ENCODE results near the gene CNOT2. TPM values are rescaled to one million over a fixed set of nuclear protein-coding genes. Genes with fewer than 3 reads are reported as not detected.

Gene CNOT2
- total and polyA plus RNA-seq, 2 experiments from 2014 or later = 110 to 152 TPM

- H3K4me1 ChIP-seq (ENCODE audit: insufficient read depth) = no peaks in the 10 kb centered on the region
- no peak for DNase-seq (ENCODE audit: low spot score)
- no peak overlapping the region for H3K4me2 ChIP-seq
- Mint-ChIP-seq H3K9me3 (peaks cover 37% of the 10 kb centered on the region), H3K27ac (no peak overlapping the region), H3K4me3 (no peak overlapping the region), H3K36me3 (ENCODE audit: low read depth) (peaks cover 51% of the 10 kb centered on the region), H3K4me1 (peaks cover 8% of the 10 kb centered on the region; the same call in 2 of the 3 replicates), H3K27me3 (ENCODE audit: insufficient read depth, low read depth, poor library complexity) (peaks cover 2% of the 10 kb centered on the region)
- H3F3A ChIP-seq (replicated peaks; ENCODE audit: low read depth) = no peaks in the 10 kb centered on the region
- H3K9me2 ChIP-seq (ENCODE audit: insufficient read depth) = no peaks in the 10 kb centered on the region
- H3K27ac ChIP-seq (ENCODE audit: low read depth) = no peak overlapping the region
- peaks cover 99% of the 10 kb centered on the region for H3K79me2 ChIP-seq (replicated peaks; ENCODE audit: insufficient read depth)
- TF ChIP-seq CREB1 (CRISPR knock-in tag; IDR thresholded peaks at IDR 0.05; ENCODE audit: low read depth) = no peak
- TF ChIP-seq JUNB (IDR thresholded peaks at IDR 0.05; ENCODE audit: unreplicated experiment) = no peak
- TF ChIP-seq EZH2 (IDR thresholded peaks at IDR 0.05; ENCODE audit: low read depth, unreplicated experiment) = no peak
- no peak for TF ChIP-seq ZNF331 (CRISPR knock-in tag; IDR thresholded peaks at IDR 0.05; ENCODE audit: low read depth)
- TF ChIP-seq, protein P1, sequence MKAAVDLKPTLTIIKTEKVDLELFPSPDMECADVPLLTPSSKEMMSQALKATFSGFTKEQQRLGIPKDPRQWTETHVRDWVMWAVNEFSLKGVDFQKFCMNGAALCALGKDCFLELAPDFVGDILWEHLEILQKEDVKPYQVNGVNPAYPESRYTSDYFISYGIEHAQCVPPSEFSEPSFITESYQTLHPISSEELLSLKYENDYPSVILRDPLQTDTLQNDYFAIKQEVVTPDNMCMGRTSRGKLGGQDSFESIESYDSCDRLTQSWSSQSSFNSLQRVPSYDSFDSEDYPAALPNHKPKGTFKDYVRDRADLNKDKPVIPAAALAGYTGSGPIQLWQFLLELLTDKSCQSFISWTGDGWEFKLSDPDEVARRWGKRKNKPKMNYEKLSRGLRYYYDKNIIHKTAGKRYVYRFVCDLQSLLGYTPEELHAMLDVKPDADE (IDR thresholded peaks at IDR 0.05) = no peak
- H2AFZ ChIP-seq = no peak overlapping the region
- no peaks in the 10 kb centered on the region for H3K27me3 ChIP-seq (ENCODE audit: insufficient read depth)
- no peaks in the 10 kb centered on the region for H4K20me1 ChIP-seq (replicated peaks; ENCODE audit: insufficient read depth)
- ATAC-seq = no peak
- H3K36me3 ChIP-seq (ENCODE audit: insufficient read depth) = peaks cover 7% of the 10 kb centered on the region
- H3K4me3 ChIP-seq = no peak overlapping the region
Measured at GRCh38 chr12:70305794-70306193, 62.6 kb downstream of the CNOT2 start.

GRCh38 chr12:70306676-70307075, 63.4 kb downstream of the CNOT2 start:
- Histone ChIP-seq H3K27ac (ENCODE audit: low read depth) (no peak overlapping the region), H3K4me2 (no peak overlapping the region), H3K27me3 (ENCODE audit: insufficient read depth) (no peaks in the 10 kb centered on the region), H3K4me3 (no peak overlapping the region), H3K4me1 (ENCODE audit: insufficient read depth) (no peaks in the 10 kb centered on the region), H3F3A (replicated peaks; ENCODE audit: low read depth) (no peaks in the 10 kb centered on the region), H3K79me2 (replicated peaks; ENCODE audit: insufficient read depth) (peaks cover 97% of the 10 kb centered on the region), H2AFZ (no peak overlapping the region), H3K36me3 (ENCODE audit: insufficient read depth) (peaks cover 7% of the 10 kb centered on the region), H4K20me1 (replicated peaks; ENCODE audit: insufficient read depth) (0 out of 2 replicates have a peak, but pooled peaks cover 2% of the 10 kb centered on the region), H3K9me2 (ENCODE audit: insufficient read depth) (no peaks in the 10 kb centered on the region)
- H3K27me3 Mint-ChIP-seq (ENCODE audit: insufficient read depth, low read depth, poor library complexity) = peaks cover 2% of the 10 kb centered on the region
- H3K27ac Mint-ChIP-seq = no peak overlapping the region
- peaks cover 8% of the 10 kb centered on the region; the same call in 2 of the 3 replicates for H3K4me1 Mint-ChIP-seq
- H3K4me3 Mint-ChIP-seq = no peak overlapping the region
- no peak for DNase-seq (ENCODE audit: low spot score)
- H3K9me3 Mint-ChIP-seq = peaks cover 32% of the 10 kb centered on the region
- ATAC-seq = no peak
- peaks cover 42% of the 10 kb centered on the region for H3K36me3 Mint-ChIP-seq (ENCODE audit: low read depth)
- TF ChIP-seq CREB1 (CRISPR knock-in tag; IDR thresholded peaks at IDR 0.05; ENCODE audit: low read depth) (no peak), STAT1 (IDR thresholded peaks at IDR 0.05; ENCODE audit: unreplicated experiment) (no peak), ZNF114 (CRISPR knock-in tag; IDR thresholded peaks at IDR 0.05) (no peak), REST (IDR thresholded peaks at IDR 0.05; ENCODE audit: unreplicated experiment) (no peak)
- TF ChIP-seq, protein P2, sequence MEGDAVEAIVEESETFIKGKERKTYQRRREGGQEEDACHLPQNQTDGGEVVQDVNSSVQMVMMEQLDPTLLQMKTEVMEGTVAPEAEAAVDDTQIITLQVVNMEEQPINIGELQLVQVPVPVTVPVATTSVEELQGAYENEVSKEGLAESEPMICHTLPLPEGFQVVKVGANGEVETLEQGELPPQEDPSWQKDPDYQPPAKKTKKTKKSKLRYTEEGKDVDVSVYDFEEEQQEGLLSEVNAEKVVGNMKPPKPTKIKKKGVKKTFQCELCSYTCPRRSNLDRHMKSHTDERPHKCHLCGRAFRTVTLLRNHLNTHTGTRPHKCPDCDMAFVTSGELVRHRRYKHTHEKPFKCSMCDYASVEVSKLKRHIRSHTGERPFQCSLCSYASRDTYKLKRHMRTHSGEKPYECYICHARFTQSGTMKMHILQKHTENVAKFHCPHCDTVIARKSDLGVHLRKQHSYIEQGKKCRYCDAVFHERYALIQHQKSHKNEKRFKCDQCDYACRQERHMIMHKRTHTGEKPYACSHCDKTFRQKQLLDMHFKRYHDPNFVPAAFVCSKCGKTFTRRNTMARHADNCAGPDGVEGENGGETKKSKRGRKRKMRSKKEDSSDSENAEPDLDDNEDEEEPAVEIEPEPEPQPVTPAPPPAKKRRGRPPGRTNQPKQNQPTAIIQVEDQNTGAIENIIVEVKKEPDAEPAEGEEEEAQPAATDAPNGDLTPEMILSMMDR (conservative IDR thresholded peaks at IDR 0.05; ENCODE audit: low read depth in 2 of 2) = no peak
